ENCODE measurements around the gene LHFPL2. TPM values are rescaled to one million over a fixed set of nuclear protein-coding genes. Genes with fewer than 3 reads are reported as not detected.
A peak's percentile ranks its signal among the peaks of the same experiment; 100 is the strongest.

Gene LHFPL2
- total RNA-seq, 1 experiment from 2014 or later, result 49.7 TPM

DNA sequence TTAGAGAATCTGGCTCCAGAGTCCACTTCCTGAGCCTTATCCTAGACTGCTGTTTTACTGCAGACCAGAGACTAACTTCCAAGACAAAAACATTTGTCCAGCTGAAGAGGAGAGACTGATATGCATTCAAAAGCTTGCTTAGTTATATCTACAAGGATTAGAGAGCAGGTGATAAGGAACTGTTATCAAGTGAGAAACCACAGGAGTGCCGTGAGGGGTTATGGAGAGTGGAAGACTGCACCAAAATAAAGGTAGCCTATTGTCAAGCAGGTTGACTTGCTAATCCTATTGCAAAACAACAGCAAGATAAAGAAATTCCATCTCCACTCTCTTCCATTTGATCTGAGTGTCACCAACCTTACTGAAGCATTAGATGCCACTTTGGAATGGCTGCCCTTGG lies 149.1 kb downstream of the LHFPL2 start:
- no peaks in the 10 kb centered on the region for H3K9me3 Mint-ChIP-seq (ENCODE audit: unreplicated experiment)
- ChIA-PET POLR2A (no interaction called here), CTCF (interaction anchor here (0.6 kb wide), 1 partner anchor 428 kb away, joined by 3 read pairs; no protein-coding TSS in a partner anchor)
- intact Hi-C loops (cut with micrococcal nuclease; ENCODE audit: unreplicated experiment), result loop anchor here (1.0 to 2.0 kb wide), 4 partner anchors 9 to 105 kb away; no protein-coding TSS in a partner anchor
- TF ChIP-seq, protein P1, sequence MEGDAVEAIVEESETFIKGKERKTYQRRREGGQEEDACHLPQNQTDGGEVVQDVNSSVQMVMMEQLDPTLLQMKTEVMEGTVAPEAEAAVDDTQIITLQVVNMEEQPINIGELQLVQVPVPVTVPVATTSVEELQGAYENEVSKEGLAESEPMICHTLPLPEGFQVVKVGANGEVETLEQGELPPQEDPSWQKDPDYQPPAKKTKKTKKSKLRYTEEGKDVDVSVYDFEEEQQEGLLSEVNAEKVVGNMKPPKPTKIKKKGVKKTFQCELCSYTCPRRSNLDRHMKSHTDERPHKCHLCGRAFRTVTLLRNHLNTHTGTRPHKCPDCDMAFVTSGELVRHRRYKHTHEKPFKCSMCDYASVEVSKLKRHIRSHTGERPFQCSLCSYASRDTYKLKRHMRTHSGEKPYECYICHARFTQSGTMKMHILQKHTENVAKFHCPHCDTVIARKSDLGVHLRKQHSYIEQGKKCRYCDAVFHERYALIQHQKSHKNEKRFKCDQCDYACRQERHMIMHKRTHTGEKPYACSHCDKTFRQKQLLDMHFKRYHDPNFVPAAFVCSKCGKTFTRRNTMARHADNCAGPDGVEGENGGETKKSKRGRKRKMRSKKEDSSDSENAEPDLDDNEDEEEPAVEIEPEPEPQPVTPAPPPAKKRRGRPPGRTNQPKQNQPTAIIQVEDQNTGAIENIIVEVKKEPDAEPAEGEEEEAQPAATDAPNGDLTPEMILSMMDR (IDR thresholded peaks at IDR 0.05; ENCODE audit: insufficient read depth in 1 of 2, low read depth in 1 of 2, low read length in 1 of 2, severe bottlenecking in 1 of 2, unreplicated experiment in 1 of 2), result no peak
- peaks cover 38% of the 10 kb centered on the region for H3K36me3 Mint-ChIP-seq (ENCODE audit: insufficient read depth, unreplicated experiment)
- H3K4me3 Mint-ChIP-seq (ENCODE audit: unreplicated experiment), result peak overlapping the region; percentile 15
- DNase-seq, result peak; percentile 87 to 90
- H3K27me3 Mint-ChIP-seq (ENCODE audit: insufficient read depth, unreplicated experiment), result no peaks in the 10 kb centered on the region
- no peak overlapping the region for H3K4me3 ChIP-seq (ENCODE audit: low read depth, low read length)
- H3K4me1 Mint-ChIP-seq (ENCODE audit: low read depth, unreplicated experiment), result peaks cover 57% of the 10 kb centered on the region
- H3K4me1 ChIP-seq, result peaks cover 38% of the 10 kb centered on the region
- no peaks in the 10 kb centered on the region for H3K9me3 ChIP-seq
- H3K27ac Mint-ChIP-seq (ENCODE audit: unreplicated experiment), result peak overlapping the region; percentile 16
- no peaks in the 10 kb centered on the region for H3K36me3 ChIP-seq (ENCODE audit: control insufficient read depth, insufficient read depth, low read length)
- BruUV-seq (replicated peaks), result no TSS peak
- H3K27me3 ChIP-seq (replicated peaks; ENCODE audit: control insufficient read depth, insufficient read depth, low read length), result no peaks in the 10 kb centered on the region

DNA sequence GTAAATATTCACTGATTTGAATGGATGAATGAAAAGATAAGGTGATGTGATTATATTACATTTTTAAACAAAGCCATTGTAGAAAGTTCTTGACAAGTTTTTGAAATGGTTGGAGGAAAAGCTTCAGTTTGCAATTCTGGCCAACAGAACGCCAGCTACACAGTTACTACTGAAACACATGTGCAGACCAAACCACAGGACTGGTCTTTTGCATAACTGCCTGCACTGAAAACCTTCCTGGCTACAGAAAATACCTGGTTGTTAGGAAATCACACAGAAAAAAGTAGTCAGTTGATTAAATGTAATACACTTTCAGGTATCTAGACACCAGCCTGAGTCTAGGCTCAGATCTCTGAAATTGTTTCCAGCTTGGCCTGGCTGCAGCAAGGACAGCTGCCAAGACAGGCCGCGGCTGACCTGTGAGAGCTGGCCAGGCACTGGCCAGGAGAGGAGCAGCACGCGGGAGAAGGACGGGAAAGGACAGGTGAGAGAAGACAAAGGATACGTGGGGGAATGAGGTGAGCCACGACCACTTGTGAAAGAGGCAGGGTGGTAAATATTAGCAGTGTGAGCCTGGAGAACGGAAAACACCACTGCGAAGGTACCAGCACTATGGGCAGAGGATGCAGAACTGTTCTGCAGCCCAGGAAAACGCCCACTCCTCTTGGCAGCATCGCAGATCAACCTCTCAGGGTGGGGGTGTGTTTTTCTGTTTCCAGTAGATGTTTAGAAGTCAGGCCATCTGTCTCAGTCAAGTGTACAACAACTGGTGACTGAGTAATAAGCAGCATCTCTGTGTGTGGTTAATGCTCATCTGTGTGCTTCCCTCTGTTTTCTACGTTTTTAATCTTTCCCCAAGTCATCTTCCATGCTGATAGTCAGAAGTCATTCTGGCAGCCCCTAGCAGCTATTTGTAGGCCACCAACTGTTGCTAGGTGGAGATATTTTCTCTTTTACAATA lies 150.7 kb downstream of the LHFPL2 start:
- ChIA-PET CTCF (no interaction called here), POLR2A (no interaction called here)
- DNase-seq, result no peak
- Histone ChIP-seq H3K4me3 (ENCODE audit: low read depth, low read length) (no peak overlapping the region), H3K9me3 (no peaks in the 10 kb centered on the region), H3K27me3 (replicated peaks; ENCODE audit: control insufficient read depth, insufficient read depth, low read length) (no peaks in the 10 kb centered on the region), H3K36me3 (ENCODE audit: control insufficient read depth, insufficient read depth, low read length) (no peaks in the 10 kb centered on the region; the same call in 1 of the 2 replicates), H3K4me1 (peaks cover 32% of the 10 kb centered on the region)
- no peak overlapping the region for H3K4me3 Mint-ChIP-seq (ENCODE audit: unreplicated experiment)
- no peaks in the 10 kb centered on the region for H3K9me3 Mint-ChIP-seq (ENCODE audit: unreplicated experiment)
- TF ChIP-seq, protein P1 (IDR thresholded peaks at IDR 0.05; ENCODE audit: insufficient read depth in 1 of 2, low read depth in 1 of 2, low read length in 1 of 2, severe bottlenecking in 1 of 2, unreplicated experiment in 1 of 2), result no peak
- H3K27ac Mint-ChIP-seq (ENCODE audit: unreplicated experiment), result no peak overlapping the region
- H3K27me3 Mint-ChIP-seq (ENCODE audit: insufficient read depth, unreplicated experiment), result no peaks in the 10 kb centered on the region
- intact Hi-C loops (cut with micrococcal nuclease; ENCODE audit: unreplicated experiment), result loop anchor here (2.0 kb wide), 1 partner anchor 107 kb away; no protein-coding TSS in a partner anchor
- H3K4me1 Mint-ChIP-seq (ENCODE audit: low read depth, unreplicated experiment), result peaks cover 55% of the 10 kb centered on the region
- peaks cover 43% of the 10 kb centered on the region for H3K36me3 Mint-ChIP-seq (ENCODE audit: insufficient read depth, unreplicated experiment)
- BruUV-seq (replicated peaks), result no TSS peak

DNA sequence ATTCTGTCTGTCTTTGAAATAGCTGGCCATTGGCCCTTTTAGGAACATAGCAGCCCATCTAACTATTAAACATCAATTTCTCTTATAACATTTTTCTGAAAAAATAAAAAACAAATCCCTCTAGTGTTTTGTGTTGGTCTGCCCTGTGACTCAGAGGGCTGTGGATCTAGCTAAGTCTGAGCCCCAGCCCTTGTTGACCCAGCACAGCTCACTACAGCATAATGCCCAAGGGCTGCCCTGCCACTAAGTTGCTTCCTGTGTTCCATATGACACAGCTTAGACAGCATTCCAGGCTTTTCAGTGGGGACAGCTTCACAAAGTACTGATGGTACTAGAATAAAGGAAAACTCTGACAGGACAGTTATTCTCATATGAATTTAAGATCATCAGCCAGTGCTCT lies 152.2 kb downstream of the LHFPL2 start:
- H3K27ac Mint-ChIP-seq (ENCODE audit: unreplicated experiment), result no peak overlapping the region
- CTCF ChIA-PET, result interaction anchor here (1.1 kb wide), 1 partner anchor 37 kb away, joined by 3 read pairs; no protein-coding TSS in a partner anchor
- no peaks in the 10 kb centered on the region for H3K27me3 ChIP-seq (replicated peaks; ENCODE audit: control insufficient read depth, insufficient read depth, low read length)
- no peak overlapping the region for H3K4me3 Mint-ChIP-seq (ENCODE audit: unreplicated experiment)
- DNase-seq, result no peak
- no peak overlapping the region for H3K4me3 ChIP-seq (ENCODE audit: low read depth, low read length)
- H3K9me3 Mint-ChIP-seq (ENCODE audit: unreplicated experiment), result no peaks in the 10 kb centered on the region
- H3K36me3 ChIP-seq (ENCODE audit: control insufficient read depth, insufficient read depth, low read length), result no peaks in the 10 kb centered on the region; the same call in 1 of the 2 replicates
- H3K4me1 ChIP-seq, result peaks cover 32% of the 10 kb centered on the region
- H3K4me1 Mint-ChIP-seq (ENCODE audit: low read depth, unreplicated experiment), result peaks cover 48% of the 10 kb centered on the region
- POLR2A ChIA-PET, result no interaction called here
- intact Hi-C loops (cut with micrococcal nuclease; ENCODE audit: unreplicated experiment), result no loop called here
- TF ChIP-seq, protein P1 (IDR thresholded peaks at IDR 0.05; ENCODE audit: insufficient read depth in 1 of 2, low read depth in 1 of 2, low read length in 1 of 2, severe bottlenecking in 1 of 2, unreplicated experiment in 1 of 2), result no peak
- no peaks in the 10 kb centered on the region for H3K9me3 ChIP-seq
- no peaks in the 10 kb centered on the region for H3K27me3 Mint-ChIP-seq (ENCODE audit: insufficient read depth, unreplicated experiment)
- BruUV-seq (replicated peaks), result no TSS peak
- H3K36me3 Mint-ChIP-seq (ENCODE audit: insufficient read depth, unreplicated experiment), result peaks cover 50% of the 10 kb centered on the region

Measured in Caco-2 (cell line).